HL-60 (cell line): Measurements from ENCODE around the gene GRIN1.

ENCODE experiments used
- GABPA ChIP-seq: IDR thresholded peaks from 2 replicates; pipeline ENCODE4 v1.6.1; 2012; ENCODE audit warnings: low read depth
- POLR2AphosphoS5 ChIP-seq: IDR thresholded peaks from 2 replicates; pipeline ENCODE4 v1.6.1; 2012; ENCODE audit warnings: low read depth
- TF ChIP-seq, protein P1 (sequence below): IDR thresholded peaks from one replicate; pipeline ENCODE4 v1.5.1; 2011; ENCODE audit warnings: low read length, control low read depth, inconsistent platforms; ENCODE audit not compliant: insufficient read depth

- TF ChIP-seq, protein P1, sequence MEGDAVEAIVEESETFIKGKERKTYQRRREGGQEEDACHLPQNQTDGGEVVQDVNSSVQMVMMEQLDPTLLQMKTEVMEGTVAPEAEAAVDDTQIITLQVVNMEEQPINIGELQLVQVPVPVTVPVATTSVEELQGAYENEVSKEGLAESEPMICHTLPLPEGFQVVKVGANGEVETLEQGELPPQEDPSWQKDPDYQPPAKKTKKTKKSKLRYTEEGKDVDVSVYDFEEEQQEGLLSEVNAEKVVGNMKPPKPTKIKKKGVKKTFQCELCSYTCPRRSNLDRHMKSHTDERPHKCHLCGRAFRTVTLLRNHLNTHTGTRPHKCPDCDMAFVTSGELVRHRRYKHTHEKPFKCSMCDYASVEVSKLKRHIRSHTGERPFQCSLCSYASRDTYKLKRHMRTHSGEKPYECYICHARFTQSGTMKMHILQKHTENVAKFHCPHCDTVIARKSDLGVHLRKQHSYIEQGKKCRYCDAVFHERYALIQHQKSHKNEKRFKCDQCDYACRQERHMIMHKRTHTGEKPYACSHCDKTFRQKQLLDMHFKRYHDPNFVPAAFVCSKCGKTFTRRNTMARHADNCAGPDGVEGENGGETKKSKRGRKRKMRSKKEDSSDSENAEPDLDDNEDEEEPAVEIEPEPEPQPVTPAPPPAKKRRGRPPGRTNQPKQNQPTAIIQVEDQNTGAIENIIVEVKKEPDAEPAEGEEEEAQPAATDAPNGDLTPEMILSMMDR, result no peak
- no peak for TF ChIP-seq GABPA
- TF ChIP-seq POLR2AphosphoS5, result no peak
These were observed 4.5 kb downstream of the GRIN1 start for GRCh38 chr9:137143459-137143858.
